Iris pigment epithelial cell (primary cell): ENCODE results near the gene CASKIN1.
A peak's percentile ranks its signal among the peaks of the same experiment; 100 is the strongest.
"Not testable (repeated sequence)": the region's sequence is repeated elsewhere in the genome, so short reads cannot be mapped to it uniquely, and the experiment has no call there.

Experiments used
- DNase-seq: peaks from one replicate; pipeline ENCODE4 v3.0.0-alpha.2; 2011; ENCODE audit warnings: low read depth

CASKIN1 gene

GRCh38 chr16:2209258-2210008 is 13.0 kb upstream of the CASKIN1 start:
- no peak for DNase-seq

- no peak for DNase-seq
Observed at GRCh38 chr16:2208772-2209171, 12.4 kb upstream of the CASKIN1 start.

GRCh38 chr16:2208308-2208707 is 11.9 kb upstream of the CASKIN1 start:
- no peak for DNase-seq

- DNase-seq, result no peak
Observed at GRCh38 chr16:2207872-2208271, 11.5 kb upstream of the CASKIN1 start.

GRCh38 chr16:2206780-2207433 is 10.5 kb upstream of the CASKIN1 start:
- no peak for DNase-seq

GRCh38 chr16:2206420-2206779 is 10.0 kb upstream of the CASKIN1 start:
- DNase-seq, result no peak

GRCh38 chr16:2205967-2206313 is 9.5 kb upstream of the CASKIN1 start:
- no peak for DNase-seq

GRCh38 chr16:2205104-2205966 is 8.9 kb upstream of the CASKIN1 start, which contains the start of gene MLST8:
Gene MLST8 (plus strand): TSS chr16:2205454. CDS start chr16:2206086, 632 bp downstream.
- peak; percentile 79 for DNase-seq

- DNase-seq, result no peak
Observed at GRCh38 chr16:2204416-2205103, 8.2 kb upstream of the CASKIN1 start.

GRCh38 chr16:2203119-2203688 is 6.8 kb upstream of the CASKIN1 start:
- DNase-seq, result not testable (repeated sequence)

- no peak for DNase-seq
Observed at GRCh38 chr16:2200313-2200712, 3.9 kb upstream of the CASKIN1 start.

- DNase-seq, result no peak
Observed at GRCh38 chr16:2199621-2200139, 3.3 kb upstream of the CASKIN1 start.

GRCh38 chr16:2199095-2199494 is 2.7 kb upstream of the CASKIN1 start:
- no peak for DNase-seq

GRCh38 chr16:2198283-2198682 is 1.9 kb upstream of the CASKIN1 start:
- no peak for DNase-seq

GRCh38 chr16:2197765-2198164 is 1.4 kb upstream of the CASKIN1 start:
- DNase-seq, result no peak

GRCh38 chr16:2196981-2197511 is 641 bp upstream of the CASKIN1 start:
- no peak for DNase-seq

- no peak for DNase-seq
Observed at GRCh38 chr16:2195322-2196161, 863 bp downstream of the CASKIN1 start.

GRCh38 chr16:2194852-2195321 is 1.5 kb downstream of the CASKIN1 start:
- peak; percentile 34 for DNase-seq

GRCh38 chr16:2194166-2194834 is 2.1 kb downstream of the CASKIN1 start:
- DNase-seq, result peak; percentile 23

GRCh38 chr16:2191446-2191706 is 5.0 kb downstream of the CASKIN1 start:
- no peak for DNase-seq
